ENCODE measurements around the gene CCT7. TPM values are rescaled to one million over a fixed set of nuclear protein-coding genes. Genes with fewer than 3 reads are reported as not detected.

The CCT7 gene
- total RNA-seq: 318 and 353 TPM in 2 replicates

GRCh38 chr2:73233932-73234832, at the start of gene CCT7:
Gene CCT7, plus strand, starts transcription at chr2:73234308. Its CDS starts 71 bp downstream, at chr2:73234379.
- DNase-seq (ENCODE audit: low read depth in 2 of 2): peak; percentile 92 to 95

DNA sequence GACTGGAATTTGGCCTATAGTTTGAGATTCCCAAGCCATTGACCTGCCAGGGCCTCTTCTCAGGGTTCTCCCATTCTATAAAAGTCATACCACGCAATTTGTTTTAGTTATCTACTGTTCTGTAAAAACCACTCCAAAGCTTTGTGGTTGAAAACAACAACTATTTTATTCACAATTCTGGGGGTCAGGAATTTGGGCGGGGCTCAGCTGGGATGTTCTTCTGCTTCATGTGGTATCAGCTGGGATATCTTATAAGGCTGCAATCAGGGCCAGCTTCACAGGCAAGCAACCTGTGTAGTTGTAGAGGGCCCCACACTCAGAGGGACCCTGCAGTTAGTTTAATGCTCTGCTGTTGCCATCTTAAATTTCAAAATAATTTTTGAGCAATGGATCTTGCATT, 48.1 kb upstream of the CCT7 start:
- no peak for DNase-seq (ENCODE audit: low read depth in 2 of 2)

- DNase-seq (ENCODE audit: low read depth in 2 of 2): no peak
These were observed 46.6 kb upstream of the CCT7 start for GRCh38 chr2:73187549-73187948.

- DNase-seq (ENCODE audit: low read depth in 2 of 2): no peak
These were observed 36.5 kb upstream of the CCT7 start for GRCh38 chr2:73197579-73197978.

DNA sequence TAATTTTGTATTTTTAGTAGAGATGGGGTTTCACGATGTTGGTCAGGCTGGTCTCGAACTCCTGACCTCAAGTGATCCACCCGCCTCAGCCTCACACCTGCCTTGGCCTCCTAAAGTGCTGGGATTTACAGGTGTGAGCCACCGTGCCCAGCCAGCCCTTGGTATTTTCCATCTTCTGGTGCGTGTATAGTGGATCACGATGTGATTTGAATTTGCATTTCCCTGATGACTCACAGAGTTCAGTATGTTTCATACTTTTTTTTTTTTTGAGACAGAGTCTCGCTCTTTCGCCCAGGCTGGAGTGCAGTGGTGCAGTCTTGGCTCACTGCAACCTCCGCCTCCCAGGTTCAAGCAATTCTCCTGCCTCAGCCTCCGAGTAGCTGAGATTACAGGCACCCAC, 33.8 kb upstream of the CCT7 start:
- DNase-seq (ENCODE audit: low read depth in 2 of 2): peak in 1 of 2 donors; percentile 42

DNA sequence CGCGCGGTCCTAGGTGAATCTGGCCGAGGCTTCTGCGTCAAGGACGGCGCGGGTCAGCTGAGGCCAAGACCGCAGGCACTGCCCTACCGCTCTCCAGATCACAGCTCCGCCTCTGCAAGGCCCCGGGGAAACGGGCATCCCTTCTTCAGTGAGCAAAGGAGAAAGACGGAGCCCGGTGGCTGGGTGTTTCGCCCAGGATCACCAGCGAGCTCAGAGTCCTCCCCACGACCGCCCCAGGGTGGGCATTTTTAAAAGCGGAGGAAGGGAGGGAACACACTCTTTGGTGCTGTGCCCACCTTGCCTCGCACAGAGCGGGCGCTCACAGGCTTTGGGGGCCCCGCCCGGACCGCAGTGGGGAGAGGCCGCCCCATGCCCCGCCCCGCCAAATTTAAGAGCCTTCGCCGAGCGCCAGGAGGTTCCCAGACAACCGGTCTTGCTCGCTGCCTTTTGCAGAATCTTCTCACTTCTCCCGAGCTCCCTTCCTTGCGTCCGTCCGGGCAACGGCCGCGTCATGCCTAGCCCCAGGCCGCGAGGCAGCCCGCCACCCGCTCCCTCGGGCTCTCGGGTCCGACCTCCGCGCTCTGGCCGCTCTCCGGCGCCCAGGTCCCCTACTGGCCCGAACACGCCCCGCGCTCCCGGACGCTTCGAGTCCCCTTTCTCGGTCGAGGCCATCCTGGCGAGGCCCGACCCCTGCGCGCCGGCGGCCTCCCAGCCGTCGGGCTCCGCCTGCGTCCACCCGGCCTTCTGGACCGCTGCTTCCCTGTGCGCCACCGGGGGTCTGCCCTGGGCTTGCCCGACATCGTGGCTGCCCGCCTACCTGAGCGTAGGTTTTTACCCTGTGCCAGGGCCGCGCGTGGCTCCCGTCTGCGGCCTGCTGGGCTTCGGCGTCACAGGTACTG, 31.7 kb upstream of the CCT7 start, which contains the start of gene NOTO:
Gene NOTO, plus strand, starts transcription at position 419 of the 899 bp plus-strand sequence. Its CDS starts 93 bp downstream, at position 512.
- no peak for DNase-seq (ENCODE audit: low read depth in 2 of 2)

- DNase-seq (ENCODE audit: low read depth in 2 of 2): no peak
These were observed 30.9 kb upstream of the CCT7 start for GRCh38 chr2:73203055-73203681.

DNA sequence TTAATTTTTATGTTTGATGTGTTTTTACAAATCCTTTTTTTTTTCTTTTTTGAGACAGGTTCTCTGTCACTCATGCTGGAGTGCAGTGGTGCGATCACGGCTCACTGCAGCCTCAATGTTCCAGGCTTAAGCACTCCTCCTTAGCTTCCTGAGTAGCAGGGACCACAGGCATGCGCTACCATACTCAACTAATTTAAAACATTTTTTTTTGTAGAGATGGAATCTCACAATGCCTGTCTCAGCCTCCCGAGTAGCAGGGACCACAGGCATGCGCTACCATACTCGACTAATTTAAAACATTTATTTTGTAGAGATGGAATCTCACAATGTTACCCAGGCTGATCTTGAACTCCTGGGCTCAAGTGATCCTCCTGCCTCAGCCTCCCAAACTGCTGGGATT, 28.5 kb upstream of the CCT7 start:
- DNase-seq (ENCODE audit: low read depth in 2 of 2): no peak

GRCh38 chr2:73208258-73208657, 25.9 kb upstream of the CCT7 start:
- no peak for DNase-seq (ENCODE audit: low read depth in 2 of 2)

- DNase-seq (ENCODE audit: low read depth in 2 of 2): no peak
These were observed 24.1 kb upstream of the CCT7 start for GRCh38 chr2:73210019-73210418.

GRCh38 chr2:73210696-73211095, 23.4 kb upstream of the CCT7 start:
- no peak for DNase-seq (ENCODE audit: low read depth in 2 of 2)

DNA sequence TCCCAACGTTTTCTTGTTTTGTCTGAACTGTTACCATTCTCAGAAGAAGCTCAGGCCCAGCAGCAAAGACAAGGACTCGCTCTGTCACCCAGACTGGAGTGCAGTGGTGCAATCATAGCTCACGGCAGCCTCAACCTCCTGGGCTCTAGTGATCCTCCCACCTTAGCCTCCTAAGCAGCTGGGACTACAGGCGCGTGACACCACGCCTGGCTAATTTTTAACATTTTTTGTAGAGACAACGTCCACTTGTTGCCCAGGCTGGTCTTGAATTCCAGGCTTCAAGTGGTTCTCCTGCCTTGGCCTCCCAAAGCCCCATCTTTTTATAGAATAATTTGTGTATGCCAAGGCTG, 22.0 kb upstream of the CCT7 start:
- no peak for DNase-seq (ENCODE audit: low read depth in 2 of 2)

DNA sequence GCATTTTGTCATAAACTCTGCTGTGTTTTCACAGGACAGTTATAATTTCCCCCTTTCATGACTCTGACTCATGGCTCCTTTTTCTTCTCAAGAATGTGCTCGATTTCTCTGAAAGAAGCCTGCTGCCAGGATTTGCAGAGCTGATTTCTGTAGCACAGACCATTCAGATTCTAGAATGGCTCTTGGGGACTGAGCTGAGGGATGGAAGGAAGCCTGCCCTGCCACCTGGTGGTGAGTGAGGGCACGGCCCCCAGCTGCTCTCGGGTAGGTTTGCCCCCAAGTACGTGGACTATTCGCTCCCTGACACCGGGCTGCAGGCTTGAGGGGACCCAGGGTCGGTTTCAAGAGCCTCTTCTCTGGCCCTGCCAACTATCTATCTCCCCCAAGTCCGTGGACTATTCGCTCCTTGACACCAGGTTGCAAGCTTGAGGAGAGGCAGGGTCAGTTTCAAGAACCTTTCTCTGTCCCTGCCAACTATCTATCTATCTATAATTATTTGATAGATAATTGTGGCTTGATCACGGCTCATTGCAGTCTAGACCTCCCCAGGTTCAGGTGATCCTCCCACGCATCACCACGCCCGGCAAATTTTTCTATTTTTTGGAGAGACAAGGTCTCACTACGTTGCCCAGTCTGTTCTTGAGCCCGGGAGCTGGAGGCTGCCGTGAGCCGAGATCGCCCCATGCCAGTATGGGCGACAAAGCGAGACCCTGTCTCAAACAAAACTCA, 21.5 kb upstream of the CCT7 start:
- DNase-seq (ENCODE audit: low read depth in 2 of 2): peak; percentile 76 to 78

DNA sequence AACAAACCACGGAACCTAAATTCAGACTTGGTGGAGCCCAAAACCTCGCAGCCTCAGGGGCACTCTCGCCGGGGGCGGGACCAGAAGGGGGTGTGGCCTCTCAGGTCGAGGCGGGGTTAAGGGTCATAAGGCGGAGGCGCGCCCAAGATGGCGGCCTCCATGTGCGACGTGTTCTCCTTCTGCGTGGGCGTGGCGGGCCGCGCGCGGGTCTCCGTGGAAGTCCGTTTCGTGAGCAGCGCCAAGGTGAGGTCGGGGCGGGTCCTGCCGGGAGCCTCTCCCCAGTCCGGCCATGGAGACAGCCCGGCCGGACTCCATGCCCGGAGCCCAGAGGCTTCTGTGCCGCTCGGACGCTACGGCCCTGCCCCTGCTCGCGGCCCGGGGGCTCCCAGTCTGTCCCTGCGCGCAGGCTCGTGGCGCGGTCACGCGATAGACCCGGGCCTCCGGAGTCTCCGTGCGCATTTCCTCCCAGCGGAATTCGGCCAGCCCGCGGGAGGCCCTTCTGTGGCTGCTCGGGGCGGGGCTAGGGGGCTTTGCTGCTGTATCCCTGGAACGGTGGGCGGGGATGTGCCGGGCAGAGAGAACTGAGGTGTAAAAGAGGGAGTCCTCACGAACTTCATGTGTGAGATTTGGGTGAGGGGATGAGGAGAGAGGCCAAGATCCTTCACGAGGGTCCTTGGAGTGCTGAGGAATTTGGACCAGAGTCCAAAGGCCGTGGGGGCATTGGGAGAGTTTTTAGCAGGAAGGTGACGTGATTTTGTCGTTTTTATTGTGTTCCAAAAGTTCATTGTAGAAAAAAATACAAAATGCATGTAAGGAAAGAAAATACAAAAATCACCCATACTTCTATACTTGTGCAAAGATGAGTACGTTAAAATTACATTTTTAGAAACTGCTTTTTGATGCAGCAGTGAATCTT, 19.7 kb upstream of the CCT7 start, which contains the start of gene SMYD5:
Gene SMYD5, plus strand, starts transcription at position 126 of the 916 bp plus-strand sequence. Its CDS starts 22 bp downstream, at position 148.
- DNase-seq (ENCODE audit: low read depth in 2 of 2): peak; percentile 80 to 93

DNA sequence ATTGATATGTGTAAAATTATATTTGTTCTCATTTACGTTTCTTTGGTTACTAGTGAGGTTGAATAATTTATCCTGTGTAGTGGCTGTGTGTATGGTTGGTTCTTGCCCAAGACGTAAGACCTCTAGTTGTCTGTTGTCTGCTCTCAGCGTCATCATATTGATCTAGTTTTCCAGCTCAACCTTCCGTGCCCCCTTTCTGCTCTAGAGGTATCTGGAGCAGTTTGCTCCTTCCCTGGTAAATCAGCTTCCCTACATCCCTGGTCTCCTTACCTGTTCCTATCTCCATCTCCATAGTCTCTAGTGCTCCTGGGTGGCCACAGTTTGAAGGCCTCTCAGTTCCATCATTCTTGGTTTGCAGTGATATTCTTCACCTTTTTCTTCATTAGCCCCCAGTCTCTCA, 18.9 kb upstream of the CCT7 start:
- no peak for DNase-seq (ENCODE audit: low read depth in 2 of 2)

GRCh38 chr2:73217160-73217559, 16.9 kb upstream of the CCT7 start:
- no peak for DNase-seq (ENCODE audit: low read depth in 2 of 2)

GRCh38 chr2:73217826-73218225, 16.3 kb upstream of the CCT7 start:
- DNase-seq (ENCODE audit: low read depth in 2 of 2): no peak

GRCh38 chr2:73218298-73218697, 15.8 kb upstream of the CCT7 start:
- DNase-seq (ENCODE audit: low read depth in 2 of 2): no peak

DNA sequence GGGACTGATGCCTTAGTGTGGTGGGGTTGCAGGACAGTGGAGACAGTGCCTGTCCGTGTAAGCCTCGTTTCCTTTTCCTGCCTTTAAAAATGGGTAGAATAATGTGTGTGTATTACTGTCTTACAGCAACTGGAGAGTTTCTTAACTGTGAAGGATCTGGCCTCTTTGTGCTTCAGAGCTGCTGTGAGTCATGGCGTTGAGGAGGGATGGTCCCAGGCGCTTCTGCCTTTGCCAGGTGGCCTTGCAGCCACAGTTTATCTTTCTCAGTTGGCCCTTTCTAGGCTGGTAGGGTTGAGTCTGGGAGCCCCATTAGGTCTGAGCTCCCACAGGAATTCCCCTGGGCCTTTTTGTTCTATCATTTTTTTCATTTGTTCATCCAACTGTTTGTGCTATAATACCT, 10.3 kb upstream of the CCT7 start:
- DNase-seq (ENCODE audit: low read depth in 2 of 2): no peak
